ENCODE data around the gene CMPK2. TPM values are rescaled to one million over a fixed set of nuclear protein-coding genes. Genes with fewer than 3 reads are reported as not detected.

The CMPK2 gene
- total and polyA plus RNA-seq, 9 of the 15 experiments (the other 6 are each of a cell fraction or from before 2014, with no cell fraction given) = 2.6 to 10.5 (median 5.0) TPM

GRCh38 chr2:6800553-6800952 is 65.2 kb downstream of the CMPK2 start:
- no peak for FAIRE-seq
- TF ChIP-seq TEAD4 (IDR thresholded peaks at IDR 0.05; ENCODE audit: low read length) (no peak), TEAD4 (CRISPR knock-in tag; IDR thresholded peaks at IDR 0.05; ENCODE audit: borderline replicate concordance) (no peak), FOSL1 (tag; conservative IDR thresholded peaks at IDR 0.05) (peak; percentile 62)

More at GRCh38 chr2:6800553-6800952, 65.2 kb downstream of the CMPK2 start:
- WGBS (ENCODE audit: insufficient coverage, low coverage, missing lambda C conversion rate) = 3% methylated on average over 5 of the region's 5 CpGs
- DNase-seq (ENCODE audit: extremely low read depth in 1 of 4, low spot score in 3 of 4) (no peak), ATAC-seq (no peak)
- no peak overlapping the region for H3K4me3 ChIP-seq
- H3K79me2 ChIP-seq (ENCODE audit: control insufficient read depth, insufficient read depth, low read length) = no peaks in the 10 kb centered on the region
- ChIA-PET POLR2A (no interaction called here), CTCF (ENCODE audit: low intra/inter-chr PET ratio) (no interaction called here)
- BruUV-seq (replicated peaks) = no TSS peak
- no peak overlapping the region for H3K9ac ChIP-seq (ENCODE audit: insufficient read depth in 1 of 2, low read depth in 2 of 2, low read length in 2 of 2)
- H3K4me2 ChIP-seq (ENCODE audit: insufficient read depth, low read length) = no peak overlapping the region
- in situ Hi-C loops (cut with MboI) (no loop called here), intact Hi-C loops (cut with micrococcal nuclease) (no loop called here)
- no peaks in the 10 kb centered on the region for H3K9me3 ChIP-seq (replicated peaks; ENCODE audit: control insufficient read depth, insufficient read depth, low read depth, low read length)
- H3K9me1 ChIP-seq (ENCODE audit: control insufficient read depth, insufficient read depth, low read length) = no peaks in the 10 kb centered on the region
- H4K20me1 ChIP-seq (replicated peaks; ENCODE audit: control insufficient read depth, insufficient read depth, low read length) = no peaks in the 10 kb centered on the region
- no peak overlapping the region for H2AFZ ChIP-seq (ENCODE audit: low read depth, low read length)
- H3K4me1 ChIP-seq (replicated peaks in 1 of 2; ENCODE audit: control insufficient read depth in 2 of 2, insufficient read depth in 2 of 2, low read length in 2 of 2) = no peaks in the 10 kb centered on the region
- no peaks in the 10 kb centered on the region for H3K36me3 ChIP-seq (ENCODE audit: control insufficient read depth, insufficient read depth, low read length)
- H3K27me3 ChIP-seq (ENCODE audit: control insufficient read depth in 2 of 2, insufficient read depth in 2 of 2, low read length in 2 of 2) = peaks cover 8 to 20% of the 10 kb centered on the region in 2 experiments; a peak in 4 of 5 replicates
- H3K27ac ChIP-seq (ENCODE audit: extremely low read depth, low read depth, low read length) = no peak overlapping the region

Other genes with a start within 250 kb of the CMPK2 start
- 0.57 and 1.4 TPM in 2 replicates for gene RSAD2, start 11.9 kb upstream of the CMPK2 start, total RNA-seq (2014; rRNA removed)
- 0.41 and 0.51 TPM in 2 replicates for gene RSAD2, start 11.9 kb upstream of the CMPK2 start, total RNA-seq (2014; rRNA removed; fragmentation: Illumina TruSeq; extraction: Trizol)
- 0.51 and 0.68 TPM in 2 replicates for gene RSAD2, start 11.9 kb upstream of the CMPK2 start, total RNA-seq (2015; rRNA removed; fragmentation: Illumina TruSeq; extraction: Trizol)
- 0.18 and 0.49 TPM in 2 replicates for gene RSAD2, start 11.9 kb upstream of the CMPK2 start, total RNA-seq (2021)
- gene RSAD2, start 11.9 kb upstream of the CMPK2 start, polyA plus RNA-seq (2011; rRNA removed) = 0.24 and 0.45 TPM in 2 replicates
- 0.15 and 0.37 TPM in 2 replicates for gene RSAD2, start 11.9 kb upstream of the CMPK2 start, polyA plus RNA-seq (2014; fragmentation: Illumina TruSeq; extraction: Trizol)
- gene RSAD2, start 11.9 kb upstream of the CMPK2 start, polyA plus RNA-seq (2014; fragmentation: Nextera tagmentation; extraction: Ambion mirVana) = under 1 TPM; 0.15 to 0.28 TPM
- gene RSAD2, start 11.9 kb upstream of the CMPK2 start, polyA plus RNA-seq (2014; rRNA removed) = 0.11 and 0.19 TPM in 2 replicates
- gene RNF144A, start 51.5 kb upstream of the CMPK2 start, total RNA-seq (2014; rRNA removed) = 6.4 and 8.2 TPM in 2 replicates
- 6.0 and 6.7 TPM in 2 replicates for gene RNF144A, start 51.5 kb upstream of the CMPK2 start, total RNA-seq (2014; rRNA removed; fragmentation: Illumina TruSeq; extraction: Trizol)
- gene RNF144A, start 51.5 kb upstream of the CMPK2 start, total RNA-seq (2015; rRNA removed; fragmentation: Illumina TruSeq; extraction: Trizol) = 4.7 and 5.7 TPM in 2 replicates
- 8.8 and 11.3 TPM in 2 replicates for gene RNF144A, start 51.5 kb upstream of the CMPK2 start, total RNA-seq (2021)
- 9.2 and 12.1 TPM in 2 replicates for gene RNF144A, start 51.5 kb upstream of the CMPK2 start, polyA plus RNA-seq (2011; rRNA removed)
- 6.1 and 7.4 TPM in 2 replicates for gene RNF144A, start 51.5 kb upstream of the CMPK2 start, polyA plus RNA-seq (2014; fragmentation: Illumina TruSeq; extraction: Trizol)
- gene RNF144A, start 51.5 kb upstream of the CMPK2 start, polyA plus RNA-seq (2014; fragmentation: Nextera tagmentation; extraction: Ambion mirVana) = 1 to 10 TPM in 1 of 2 experiments, under 1 TPM in 1; 0.96 to 1.4 TPM
- 6.2 and 7.0 TPM in 2 replicates for gene RNF144A, start 51.5 kb upstream of the CMPK2 start, polyA plus RNA-seq (2014; rRNA removed)

All from K562 (cell line).